Measurements from ENCODE around the gene OSCP1.
"Not testable (repeated sequence)": the region's sequence is repeated elsewhere in the genome, so short reads cannot be mapped to it uniquely, and the experiment has no call there.

OSCP1 gene, protein sequence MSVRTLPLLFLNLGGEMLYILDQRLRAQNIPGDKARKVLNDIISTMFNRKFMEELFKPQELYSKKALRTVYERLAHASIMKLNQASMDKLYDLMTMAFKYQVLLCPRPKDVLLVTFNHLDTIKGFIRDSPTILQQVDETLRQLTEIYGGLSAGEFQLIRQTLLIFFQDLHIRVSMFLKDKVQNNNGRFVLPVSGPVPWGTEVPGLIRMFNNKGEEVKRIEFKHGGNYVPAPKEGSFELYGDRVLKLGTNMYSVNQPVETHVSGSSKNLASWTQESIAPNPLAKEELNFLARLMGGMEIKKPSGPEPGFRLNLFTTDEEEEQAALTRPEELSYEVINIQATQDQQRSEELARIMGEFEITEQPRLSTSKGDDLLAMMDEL

DNA sequence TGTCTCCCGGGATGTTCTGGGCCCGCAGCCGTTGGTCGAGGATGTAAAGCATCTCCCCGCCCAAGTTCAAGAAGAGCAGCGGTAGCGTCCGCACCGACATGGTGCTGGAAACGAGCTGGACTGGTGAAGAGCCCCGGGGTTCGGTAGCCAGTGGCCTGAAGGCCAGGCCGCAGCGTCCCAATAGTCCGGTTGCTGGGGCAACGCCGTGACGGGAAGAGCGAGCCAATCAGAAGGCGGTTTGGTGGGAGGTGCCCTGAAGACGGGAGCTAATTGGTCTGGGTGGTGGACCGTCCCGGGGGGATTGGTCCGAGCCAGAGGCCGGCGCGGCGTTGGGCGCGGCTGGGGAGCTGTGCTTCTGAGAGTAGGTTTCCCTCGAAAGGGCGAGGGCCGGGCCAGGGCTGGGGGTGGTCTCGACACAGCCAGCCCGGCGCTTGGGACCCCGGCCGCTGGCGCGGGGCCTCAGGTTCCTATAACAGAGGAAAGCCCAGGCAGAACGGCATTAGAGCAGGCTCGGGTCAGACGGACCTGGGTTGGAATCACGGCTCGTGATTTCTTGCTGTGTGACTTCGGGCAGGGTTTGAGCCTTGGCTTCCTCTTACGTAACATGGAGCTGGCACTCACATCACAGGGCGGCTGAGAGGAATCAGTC lies at the start of gene OSCP1:
Gene OSCP1 (minus strand): TSS at position 182 of the 649 bp plus-strand sequence. CDS start 82 bp downstream, at position 100.
- DNase-seq, result peak; percentile 70

DNA sequence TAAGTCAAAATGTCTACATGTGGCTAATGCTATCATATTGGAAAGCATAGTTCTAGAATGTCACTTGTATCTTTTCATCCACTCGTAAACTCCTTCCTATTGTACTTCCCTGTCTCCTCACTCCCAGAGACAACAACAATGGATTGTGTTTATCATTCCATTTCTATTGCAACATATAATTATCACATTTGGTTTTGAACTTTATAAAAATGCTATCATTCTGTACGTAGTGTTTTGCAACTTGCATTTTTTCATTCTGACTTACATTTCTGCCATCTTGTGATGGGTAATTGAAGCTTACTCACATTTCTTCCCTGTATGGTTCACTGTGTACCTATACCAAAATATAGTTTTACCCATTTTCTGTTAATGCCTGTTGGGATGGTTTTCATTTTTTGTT lies 47.0 kb upstream of the OSCP1 start:
- no peak for DNase-seq

DNA sequence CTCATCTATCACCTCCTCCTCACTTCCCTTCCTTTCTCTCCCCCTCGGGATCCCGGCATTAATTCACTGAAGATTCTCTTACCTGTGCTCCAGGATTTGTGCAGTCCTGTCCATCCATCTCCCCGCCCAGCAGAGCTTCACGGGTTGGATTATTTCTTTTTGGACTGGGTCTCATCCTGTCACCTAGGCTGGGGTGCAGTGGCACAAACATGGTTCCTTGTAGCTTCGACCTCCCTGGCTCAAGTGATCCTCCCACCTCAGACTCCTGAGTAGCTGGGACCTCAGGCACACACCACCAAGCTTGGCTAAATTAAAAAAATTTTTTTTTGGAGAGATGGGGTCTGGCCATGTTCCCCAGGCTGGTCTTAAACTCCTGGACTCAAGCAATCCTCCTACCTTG lies 44.7 kb upstream of the OSCP1 start:
- no peak for DNase-seq

DNA sequence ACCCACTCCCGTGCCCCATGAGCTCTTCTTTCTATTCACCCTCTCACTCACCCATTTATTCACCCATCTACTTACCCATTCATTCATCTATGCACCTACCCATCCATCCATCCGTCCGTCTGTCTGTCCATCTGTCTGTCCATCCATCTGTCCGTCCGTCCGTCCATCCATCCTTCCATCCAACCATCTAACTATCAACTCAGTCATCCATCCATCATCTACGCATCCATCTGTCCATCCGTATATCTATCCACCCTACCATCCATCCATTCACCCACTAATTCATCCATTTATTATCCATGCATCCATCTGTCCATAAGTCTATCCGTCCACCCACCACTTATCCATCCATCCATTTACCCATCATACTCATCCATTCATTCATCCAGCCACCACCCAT lies 43.3 kb upstream of the OSCP1 start:
- DNase-seq, result no peak

DNA sequence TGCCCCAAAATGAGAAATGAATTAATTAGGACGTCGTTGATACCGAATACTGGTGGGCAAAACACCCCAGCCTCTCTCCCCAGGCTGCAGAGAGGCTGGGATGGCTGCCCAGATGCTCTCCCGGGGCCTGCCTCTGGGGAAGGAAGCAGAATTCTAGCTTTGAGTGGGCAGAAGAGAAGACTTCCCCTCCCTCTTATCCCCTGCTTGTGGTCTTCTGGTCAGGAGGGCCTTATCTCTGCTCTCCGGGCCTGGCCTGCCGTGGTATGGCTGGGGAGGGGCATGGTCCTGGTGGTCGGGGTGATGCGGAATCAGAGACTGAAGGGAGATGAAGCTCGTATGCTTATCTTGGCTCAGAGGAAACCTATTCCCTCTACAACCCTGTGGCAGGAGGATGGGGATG lies 42.2 kb upstream of the OSCP1 start:
- no peak for DNase-seq

DNA sequence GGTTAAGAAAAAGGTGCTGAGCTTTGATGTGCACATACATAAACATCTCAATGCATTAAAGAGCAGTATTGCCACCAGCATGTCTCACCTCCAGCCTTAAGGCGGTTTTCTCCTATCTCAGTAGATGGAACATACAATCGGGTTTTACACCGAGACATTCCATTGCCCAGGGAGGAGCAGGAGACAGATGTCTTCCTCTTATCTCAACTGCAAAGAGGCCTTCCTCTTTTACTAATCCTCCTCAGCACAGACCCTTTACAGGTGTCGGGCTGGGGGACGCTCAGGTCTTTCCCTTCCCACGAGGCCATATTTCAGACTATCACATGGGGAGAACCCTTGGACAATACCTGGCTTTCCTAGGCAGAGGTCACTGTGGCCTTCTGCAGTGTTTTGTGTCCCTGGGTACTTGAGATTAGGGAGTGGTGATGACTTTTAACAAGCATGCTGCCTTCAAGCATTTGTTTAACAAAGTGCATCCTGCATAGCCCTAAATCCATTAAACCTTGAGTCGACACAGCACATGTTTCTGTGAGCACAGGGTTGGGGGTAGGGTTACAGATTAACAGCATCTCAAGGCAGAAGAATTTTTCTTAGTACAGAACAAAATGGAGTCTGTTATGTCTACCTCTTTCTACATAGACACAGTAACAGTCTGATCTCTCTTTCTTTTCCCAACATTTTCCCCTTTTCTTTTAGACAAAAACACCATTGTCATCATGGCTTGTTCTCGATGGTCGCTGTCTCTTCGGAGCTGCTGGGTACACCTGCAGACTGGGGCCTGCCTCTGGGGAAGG lies 39.2 kb upstream of the OSCP1 start:
- not testable (repeated sequence) for DNase-seq

DNA sequence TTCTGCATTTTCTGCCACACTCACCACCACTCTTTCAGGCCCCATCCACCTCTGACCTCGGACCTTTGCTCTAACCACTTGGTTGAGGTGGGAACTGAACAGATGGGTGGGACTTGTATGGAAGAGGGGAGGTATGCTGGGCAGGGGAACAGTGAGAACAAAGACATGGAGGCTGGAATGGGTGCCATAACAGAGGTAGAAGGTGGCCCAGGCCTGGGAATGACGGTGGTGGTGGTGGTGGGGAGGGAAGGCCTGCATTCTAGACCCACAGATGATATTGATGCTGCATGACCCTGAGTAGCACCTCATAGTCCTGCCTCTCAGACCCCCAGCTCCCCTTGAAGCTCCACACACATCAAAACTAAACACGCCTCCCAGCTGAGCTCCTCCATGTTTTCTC lies 37.7 kb upstream of the OSCP1 start:
- DNase-seq, result no peak

DNA sequence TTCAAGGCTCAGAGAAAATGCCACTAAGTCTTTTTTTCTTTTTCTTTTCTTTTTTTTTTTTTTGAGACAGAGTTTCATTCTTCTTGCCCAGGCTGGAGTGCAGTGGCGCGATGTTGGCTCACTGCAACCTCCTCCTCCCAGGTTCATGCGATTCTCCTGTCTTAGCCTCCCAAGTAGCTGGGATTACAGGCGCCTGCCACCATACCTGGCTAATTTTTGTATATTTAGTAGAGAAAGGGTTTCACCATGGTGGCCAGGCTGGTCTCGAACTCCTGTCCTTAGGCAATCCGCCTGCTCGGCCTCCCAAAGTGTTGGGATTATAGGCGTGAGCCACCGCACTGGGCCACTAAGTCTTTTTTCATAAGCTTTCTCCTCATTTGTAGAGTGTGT lies 37.1 kb upstream of the OSCP1 start:
- not testable (repeated sequence) for DNase-seq

DNA sequence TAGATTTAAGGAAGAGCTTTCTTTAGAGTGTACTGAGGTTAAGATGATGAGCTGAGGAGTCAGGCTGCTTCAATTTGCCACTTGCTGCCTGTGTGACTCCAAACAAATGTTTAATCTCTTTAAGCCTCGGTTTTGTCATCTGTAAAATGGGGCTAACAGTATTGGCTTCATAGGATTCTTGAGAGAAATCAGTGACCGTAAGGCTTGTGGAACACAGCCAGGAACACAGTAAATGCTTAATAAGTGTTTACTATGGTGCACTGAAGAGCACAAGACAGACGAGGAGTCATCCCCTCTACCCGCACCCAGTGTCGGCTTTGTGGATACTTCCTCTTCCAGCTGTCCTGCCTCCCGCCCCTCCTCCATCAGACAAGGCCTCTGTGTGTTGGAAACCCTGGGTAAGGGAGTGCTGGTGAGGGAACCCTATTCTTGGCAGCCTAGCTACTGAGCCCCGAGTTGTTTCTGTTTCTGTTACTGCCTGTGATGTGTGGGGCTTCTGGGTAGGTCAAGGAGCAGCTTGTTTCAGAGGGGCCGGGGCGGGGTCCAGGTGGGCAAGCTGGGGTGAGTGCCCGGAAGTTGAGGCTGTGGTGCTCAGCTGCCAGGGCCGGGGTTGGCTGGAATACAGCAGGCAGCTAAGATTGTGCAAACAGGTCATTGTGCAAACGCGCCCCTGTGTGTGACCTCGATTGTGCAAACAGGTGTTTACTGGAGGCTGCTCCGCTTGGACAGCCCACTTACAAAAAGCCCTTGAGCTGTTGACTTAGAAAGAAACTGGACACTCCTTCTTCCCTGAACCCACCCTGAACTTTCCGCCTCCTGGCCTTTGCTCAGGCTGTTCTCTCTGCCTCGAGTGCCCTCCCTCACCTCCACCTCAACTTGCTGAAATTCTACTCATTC lies 36.4 kb upstream of the OSCP1 start:
- no peak for DNase-seq

DNA sequence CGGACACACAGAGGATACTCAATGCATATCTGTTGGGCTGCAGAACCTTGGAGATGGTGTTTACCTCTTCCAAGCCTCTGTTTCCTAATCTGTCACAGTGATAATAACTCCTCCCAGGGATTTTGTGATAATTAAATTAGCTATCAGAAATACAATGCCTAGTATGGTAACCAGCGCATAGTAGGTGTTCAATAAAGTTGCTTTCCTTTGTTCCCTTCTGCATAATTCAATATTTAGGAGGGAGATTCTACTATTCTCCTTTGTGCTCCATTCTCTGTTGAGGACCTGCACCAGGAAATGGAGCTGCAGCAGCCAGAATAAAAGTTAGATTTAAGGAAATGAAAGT lies 35.8 kb upstream of the OSCP1 start:
- no peak for DNase-seq

DNA sequence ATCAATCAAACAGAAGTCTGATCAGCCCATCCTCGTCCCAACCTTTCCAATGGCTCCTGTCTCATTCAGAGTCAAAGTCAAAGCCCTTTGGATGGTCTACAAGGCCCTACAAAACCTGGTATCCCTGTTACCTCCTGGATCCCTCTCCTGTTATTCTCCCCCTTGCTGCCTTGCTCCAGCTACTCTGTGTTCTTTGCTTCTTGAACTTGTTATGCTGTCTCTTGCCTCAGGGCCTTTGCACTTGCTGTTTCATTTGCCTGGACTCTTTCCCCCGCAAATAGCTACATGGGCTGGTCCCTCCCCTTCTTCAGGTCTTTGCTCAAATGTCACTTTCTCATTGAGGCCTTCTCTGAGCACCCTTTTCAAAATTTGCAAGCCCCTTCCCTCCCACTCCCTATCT lies 33.8 kb upstream of the OSCP1 start:
- no peak for DNase-seq

DNA sequence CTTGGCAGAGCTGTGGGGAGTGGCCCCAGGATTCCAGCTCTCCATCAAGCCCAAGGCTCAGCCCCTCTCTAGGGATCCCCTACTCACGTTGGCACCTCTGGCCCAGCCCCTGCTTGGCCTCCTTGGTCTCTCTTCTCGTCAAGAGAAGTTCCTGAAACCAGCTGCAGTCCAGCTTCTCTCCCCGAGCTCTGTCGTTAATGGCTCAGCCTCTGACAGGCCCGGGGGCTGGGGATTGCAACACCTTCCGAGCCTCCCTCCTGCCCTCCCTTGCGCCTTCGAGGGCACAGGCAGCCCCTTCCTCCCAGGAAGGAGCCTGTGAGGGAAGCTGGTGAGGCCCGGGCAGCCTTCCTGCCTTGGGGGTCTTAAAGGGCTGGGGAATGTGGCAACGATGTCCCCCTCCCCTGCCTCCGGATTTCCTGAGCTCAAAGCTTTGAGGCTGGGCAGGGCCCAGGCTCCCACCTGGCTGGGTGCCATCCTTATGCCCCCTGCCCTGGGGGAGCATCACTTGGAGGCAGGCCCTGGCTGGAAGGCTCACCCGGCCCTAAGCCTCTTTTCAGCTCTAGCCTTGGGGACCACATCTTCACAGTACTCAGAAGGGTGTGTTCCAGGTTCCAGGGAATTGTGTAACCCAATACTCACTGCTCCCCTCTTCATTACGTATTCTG lies 32.6 kb upstream of the OSCP1 start, which contains the start of gene CSF3R:
Gene CSF3R (minus strand): TSS at position 190 of the 665 bp plus-strand sequence. CDS start 3,417 bp downstream, outside the sequence.
- no peak for DNase-seq

DNA sequence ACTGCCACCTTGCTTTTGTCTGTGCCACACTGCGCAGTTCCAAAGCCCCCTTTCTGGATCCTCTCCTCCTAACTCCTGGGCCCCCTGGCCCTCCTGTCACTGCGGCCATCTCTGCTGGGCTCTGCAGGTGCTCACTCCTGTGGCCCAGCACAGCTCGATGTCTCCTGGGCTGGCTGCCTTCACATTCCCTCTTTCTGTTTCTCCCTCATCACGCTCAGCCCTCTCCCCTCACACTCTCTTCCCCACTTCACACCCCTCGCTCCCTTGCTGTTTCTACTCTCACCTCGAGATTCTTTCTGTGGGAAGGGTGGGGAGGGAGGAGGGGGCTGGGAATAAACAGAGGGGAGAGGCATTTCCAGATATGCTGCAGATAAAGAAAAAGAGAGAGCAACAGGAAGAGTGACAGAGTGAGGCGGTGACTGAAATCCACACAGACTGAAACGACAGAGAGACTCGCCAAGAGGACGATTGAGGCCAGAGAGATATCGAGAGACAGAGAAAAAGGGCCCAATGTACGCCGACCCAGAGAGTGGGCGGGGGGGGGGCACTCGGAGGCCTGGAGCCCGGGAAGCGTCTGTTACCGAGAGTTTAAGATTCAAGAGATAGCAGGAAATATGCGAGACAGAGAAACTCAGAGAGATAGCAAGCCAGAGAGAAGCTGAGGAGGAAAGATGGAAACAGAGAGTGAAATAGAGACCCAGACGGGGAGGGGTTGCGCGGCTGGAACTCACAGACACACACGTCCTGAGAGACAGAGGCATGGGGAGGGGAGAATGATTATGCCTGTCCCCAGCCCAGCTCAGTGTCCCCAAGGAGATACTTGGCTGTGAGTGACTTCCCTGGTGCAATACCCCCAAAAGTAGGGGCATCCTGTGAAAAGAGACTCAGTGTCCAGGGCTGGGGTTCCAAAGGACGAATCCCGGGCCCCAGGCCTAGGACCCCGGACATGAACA lies 31.8 kb upstream of the OSCP1 start:
- DNase-seq, result no peak

DNA sequence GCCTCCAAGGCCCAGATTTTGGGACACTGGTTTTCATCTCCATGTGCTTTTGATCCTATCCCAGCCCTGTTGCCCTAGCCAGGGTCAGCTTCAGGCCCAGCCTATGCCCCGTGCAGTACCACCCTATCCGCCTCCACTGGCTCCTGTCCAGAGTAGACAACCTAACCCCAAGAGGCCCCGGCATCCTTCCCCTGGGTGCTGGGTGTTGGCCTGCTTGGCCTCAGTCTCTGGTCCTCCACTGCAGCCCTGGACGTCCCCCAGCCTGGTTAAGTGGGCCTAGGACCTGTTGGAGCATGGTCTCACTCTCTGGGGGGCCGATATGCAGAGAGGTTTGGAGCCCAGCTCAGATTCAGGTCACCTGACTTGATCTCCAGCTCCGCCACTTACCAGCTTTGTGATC lies 30.8 kb upstream of the OSCP1 start:
- DNase-seq, result no peak

DNA sequence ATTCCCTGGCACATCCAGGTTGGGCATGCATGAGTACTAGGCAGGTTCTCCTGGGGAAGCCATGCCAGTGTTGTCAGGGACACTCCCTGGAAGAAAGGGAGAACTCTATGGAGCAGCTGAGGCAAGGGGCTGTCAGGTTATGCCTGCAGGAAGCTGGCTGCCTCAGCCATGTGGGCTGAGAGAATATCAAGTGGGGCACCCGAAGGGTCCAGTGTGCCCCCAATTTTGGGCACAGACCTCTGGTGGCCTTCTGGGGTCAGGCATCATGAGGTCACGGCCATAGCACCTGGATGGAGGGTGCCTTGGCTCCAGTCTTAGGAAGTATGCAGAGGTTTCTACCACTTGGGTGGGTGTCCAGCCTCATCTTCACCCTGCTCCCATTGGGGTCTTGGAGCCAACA lies 29.9 kb upstream of the OSCP1 start:
- DNase-seq, result no peak

DNA sequence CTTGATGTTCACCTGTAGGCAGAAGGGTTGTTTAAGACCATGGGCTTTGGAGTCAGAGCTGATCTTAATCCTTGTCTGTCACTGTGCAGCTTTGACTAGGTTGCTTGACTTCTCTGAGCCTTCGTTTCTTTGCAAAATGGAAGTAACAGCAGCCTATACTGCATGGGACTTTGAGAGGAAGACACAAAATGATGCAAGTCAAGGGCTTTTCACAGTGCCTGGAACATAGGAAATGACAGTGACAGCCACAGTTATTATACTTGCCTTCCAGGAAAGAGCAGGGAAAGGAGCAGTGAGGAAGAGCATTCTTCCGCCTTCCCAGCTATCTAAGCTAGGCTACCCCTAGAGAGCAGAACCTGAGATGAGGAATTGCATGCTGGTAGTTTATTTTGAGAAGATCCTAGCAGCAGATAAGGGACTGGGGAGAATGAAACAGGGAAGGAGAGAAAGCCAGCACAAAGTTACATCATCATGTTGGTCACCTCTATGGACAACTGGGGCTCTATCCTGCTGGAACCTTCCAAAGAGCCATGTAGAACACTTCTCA lies 29.3 kb upstream of the OSCP1 start:
- DNase-seq, result no peak

DNA sequence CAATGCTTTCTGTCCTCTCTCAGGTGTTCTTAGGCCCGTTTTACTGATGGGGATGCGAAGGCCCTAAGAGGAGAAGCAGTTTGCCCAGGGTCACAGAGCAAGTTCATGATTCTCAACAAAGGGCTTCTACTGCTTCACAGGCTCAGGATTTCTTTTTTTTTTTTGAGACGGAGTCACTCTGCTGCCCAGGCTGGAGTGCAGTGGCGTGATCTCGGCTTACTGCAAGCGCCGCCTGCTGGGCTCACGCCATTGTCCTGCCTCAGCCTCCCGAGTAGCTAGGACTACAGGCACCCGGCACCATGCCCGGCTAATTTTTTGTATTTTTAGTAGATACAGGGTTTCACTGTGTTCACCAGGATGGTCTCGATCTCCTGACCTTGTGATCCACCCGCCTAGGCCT lies 27.4 kb upstream of the OSCP1 start:
- not testable (repeated sequence) for DNase-seq

DNA sequence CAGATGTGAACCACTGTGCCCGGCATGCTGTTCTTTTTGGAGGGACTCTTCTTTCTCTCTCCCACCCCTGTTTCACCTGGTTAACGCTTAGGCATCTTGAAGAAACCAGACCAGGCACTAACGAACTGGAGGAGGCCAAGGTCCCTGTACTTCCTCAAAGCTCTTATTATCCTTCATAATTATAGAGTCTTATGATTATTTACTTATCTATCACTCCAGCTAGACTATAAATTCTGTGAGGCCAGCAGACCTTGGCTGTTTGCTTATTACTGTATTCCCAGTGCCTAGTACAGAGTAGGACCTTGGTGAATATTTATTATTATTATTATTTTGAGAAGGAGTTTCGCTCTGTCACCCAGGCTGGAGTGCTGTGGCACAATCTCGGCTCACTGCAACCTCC lies 26.7 kb upstream of the OSCP1 start:
- no peak for DNase-seq

DNA sequence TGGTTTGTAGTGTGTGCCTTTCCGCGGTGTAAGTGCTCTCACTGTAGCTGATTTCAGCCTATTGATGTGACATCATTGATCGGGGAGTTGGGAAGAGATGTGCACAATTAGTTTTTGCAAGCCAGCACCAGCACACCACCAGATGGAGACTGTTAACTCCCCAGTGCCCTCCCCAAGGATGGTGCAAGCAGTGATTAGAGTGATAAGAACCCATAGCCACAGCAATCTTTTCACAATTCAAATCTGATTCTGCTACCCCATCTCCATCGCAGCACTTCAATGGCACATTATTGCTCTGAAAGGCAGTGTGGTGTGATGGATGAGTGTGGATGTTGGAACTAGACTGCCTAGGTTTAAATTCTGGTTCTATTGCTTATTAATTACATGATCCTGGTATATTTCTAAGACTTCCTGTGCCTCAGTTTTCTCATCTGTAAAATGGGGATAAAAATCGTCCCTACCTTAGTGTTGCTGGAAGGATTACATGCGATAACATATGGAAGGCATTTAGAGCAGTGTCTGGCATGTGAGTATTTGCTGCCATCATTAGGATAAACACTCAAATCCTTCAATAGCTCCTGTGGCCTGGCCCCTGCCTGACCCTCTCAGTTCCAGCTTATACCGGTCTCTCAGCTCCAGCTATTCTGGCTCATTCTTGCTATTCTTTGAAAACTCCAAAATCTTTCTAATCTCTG lies 25.8 kb upstream of the OSCP1 start:
- no peak for DNase-seq

DNA sequence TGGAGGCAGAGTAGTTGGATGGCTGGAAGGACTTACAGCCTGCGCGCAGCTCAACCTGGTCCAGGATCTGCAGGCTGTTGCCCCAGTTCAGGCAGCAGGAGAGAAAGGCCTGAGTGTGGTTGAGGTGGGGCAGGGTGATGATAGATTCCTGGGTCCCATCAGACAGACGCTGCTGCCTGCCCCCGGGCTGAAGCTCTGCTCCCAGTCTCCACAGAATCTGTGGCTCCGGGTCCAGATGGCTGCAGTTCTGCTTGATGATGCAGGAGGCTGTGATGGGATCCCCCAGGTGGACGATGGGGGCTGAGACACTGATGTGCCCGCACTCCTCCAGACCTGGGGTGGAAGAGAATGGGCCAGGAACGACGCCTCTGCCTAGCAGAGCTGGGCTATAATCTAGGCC lies 25.1 kb upstream of the OSCP1 start:
- no peak for DNase-seq

All from NCI-H1694 treated with DMSO at 0.1 percent for 48 hours (cell line).